Myocyte (in vitro differentiated cells): ENCODE results near the gene MRPS23. TPM values are rescaled to one million over a fixed set of nuclear protein-coding genes. Genes with fewer than 3 reads are reported as not detected.

Experiments
- DNase-seq: peaks from one replicate; pipeline ENCODE4 v3.0.0-alpha.2; 2012; ENCODE audit warnings: low read depth
- total RNA-seq: library from RNA; depleted of rRNA; stranded (reverse); fragments of >200 nt; gene quantifications from 2 replicates; pipeline ENCODE4 v1.2.3, GENCODE V29; 2014

Gene MRPS23
- total RNA-seq, 1 donor from 2014 or later: 27.3 TPM

- DNase-seq: no peak
Observed at GRCh38 chr17:57879437-57880085, 29.7 kb upstream of the MRPS23 start.

DNA sequence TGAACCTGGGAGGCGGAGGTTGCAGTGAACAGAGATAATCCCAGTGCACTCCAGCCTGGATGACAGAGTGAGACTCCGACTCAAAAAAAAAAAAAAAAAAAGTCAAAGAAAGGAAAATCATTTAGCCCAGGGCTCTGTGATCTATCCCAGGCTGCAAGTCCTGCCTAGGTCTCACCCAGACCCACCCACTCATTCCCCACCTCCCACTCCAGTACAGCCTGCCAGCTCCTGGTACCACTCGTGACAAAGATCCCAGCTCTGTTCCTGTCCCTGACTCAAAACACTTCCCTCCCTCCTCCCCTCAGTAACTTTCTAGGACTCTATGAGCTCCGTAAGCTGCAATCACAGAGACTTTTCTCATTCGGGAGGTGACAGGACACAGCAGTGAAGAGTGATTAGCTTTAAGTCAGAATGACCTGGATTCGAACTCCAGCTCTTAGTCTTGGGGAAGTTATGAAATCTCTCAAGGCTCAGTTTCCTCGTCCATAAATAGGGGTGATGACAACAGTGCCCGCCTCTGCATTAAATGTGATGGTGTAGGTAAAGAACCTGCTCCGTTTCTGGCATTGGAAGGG is 28.0 kb upstream of the MRPS23 start:
- DNase-seq: no peak

- no peak for DNase-seq
Observed at GRCh38 chr17:57876866-57877237, 27.0 kb upstream of the MRPS23 start.

DNA sequence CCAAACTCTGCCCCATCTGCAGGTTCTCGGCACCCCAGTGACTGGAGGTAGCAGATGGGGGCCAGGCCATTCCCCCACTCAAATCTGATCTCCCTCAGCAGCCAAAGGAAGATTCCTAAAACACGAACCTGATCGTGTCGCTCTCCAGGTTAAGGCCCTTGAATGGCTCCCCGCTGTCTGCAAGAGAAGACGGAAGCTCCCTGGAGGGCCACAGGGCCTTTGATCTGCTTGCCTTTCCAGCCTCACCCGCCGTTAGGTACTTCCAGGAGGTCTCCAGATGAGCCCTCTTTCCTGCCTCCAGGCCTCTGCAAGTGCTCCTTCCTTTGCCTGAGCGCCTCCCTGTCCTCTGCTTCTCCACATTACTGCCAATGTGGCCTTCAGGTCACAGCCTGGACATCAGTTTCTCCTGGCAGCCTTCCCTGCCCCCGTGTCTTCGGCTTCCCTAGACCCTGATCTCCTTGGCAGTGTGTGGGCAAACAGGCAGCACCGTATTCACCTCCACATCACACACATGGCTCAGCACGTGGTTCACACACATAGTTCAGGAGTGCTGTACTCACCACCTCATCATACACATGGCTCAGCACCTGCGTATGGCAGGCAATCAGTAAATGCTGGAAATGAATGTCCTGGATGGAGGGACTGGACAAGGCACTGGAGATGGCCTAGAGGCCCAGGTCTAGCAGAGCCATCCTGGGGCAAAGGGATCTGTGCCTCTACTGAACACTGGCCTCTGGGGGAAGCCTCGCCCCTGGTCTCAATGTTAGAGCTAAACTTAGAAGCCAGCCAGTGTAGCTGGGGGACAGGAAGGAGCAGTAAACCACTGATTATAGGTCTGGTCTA is 26.4 kb upstream of the MRPS23 start:
- DNase-seq: no peak

- peak; percentile 98 for DNase-seq
Observed at GRCh38 chr17:57875290-57876022, 25.6 kb upstream of the MRPS23 start.

- DNase-seq: peak; percentile 99
Observed at GRCh38 chr17:57874434-57875289, 24.8 kb upstream of the MRPS23 start.

DNA sequence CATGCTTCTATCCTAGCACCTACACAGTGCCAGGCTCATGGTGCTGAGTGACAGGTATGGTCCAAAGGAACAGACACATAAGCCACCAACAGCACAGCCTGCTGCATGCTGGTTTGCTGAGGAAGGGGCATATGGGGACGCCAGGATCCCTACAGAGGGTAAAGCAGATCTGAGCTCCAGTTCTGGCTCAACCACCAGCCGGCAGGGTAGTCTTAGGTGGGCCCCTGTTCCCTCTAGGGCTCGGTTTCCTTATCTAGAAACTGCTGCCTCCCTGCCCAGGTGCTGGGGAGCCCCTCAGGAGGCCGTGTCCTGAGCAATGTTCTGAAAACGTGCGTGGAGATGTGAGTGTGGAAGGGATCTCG is 24.2 kb upstream of the MRPS23 start:
- DNase-seq: no peak

GRCh38 chr17:57873261-57874057 is 23.6 kb upstream of the MRPS23 start:
- DNase-seq: no peak

DNA sequence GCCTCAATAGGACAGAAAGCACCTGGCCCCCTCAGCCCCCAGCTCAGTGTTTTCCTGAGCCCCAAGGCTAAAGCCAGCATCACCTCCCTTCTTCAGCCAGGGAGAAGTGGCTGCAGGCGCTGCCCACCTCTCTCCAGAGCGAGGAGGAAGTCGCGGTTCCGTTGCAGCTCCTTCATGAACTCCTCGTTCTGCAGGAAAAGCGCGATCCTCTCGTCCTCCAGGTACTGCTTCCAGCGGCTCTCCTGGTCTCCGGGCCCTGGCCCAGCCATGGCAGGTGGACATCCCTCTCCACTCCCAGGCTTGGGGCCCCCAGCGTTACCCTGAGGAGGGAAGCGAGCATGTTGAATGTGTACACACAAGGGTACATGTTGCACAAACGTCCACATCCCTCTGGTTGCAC is 22.7 kb upstream of the MRPS23 start:
- DNase-seq: no peak

GRCh38 chr17:57871863-57872262 is 22.0 kb upstream of the MRPS23 start:
- no peak for DNase-seq

DNA sequence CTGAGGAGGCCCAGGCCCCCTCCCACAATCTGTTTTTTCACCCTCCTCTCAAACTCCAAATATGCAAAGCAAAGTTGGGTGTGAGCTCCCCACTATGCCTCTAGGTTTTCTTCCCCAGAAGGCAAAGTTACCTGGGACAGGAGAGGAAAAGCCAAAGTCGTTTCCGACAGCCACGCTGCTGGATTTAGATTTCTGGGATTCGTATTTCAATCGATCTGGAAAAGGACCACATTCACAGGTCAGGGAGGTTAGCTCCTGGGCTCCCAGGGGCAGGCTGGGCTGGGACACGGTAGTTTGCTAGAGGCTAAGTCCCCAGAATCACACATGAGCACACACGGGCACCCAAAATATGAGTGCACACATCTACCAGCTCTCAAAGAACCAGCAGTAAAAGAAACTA is 21.3 kb upstream of the MRPS23 start:
- no peak for DNase-seq

GRCh38 chr17:57870283-57870635 is 20.4 kb upstream of the MRPS23 start:
- DNase-seq: no peak

- DNase-seq: peak; percentile 82
Observed at GRCh38 chr17:57869617-57870282, 19.9 kb upstream of the MRPS23 start.

GRCh38 chr17:57868910-57869616 is 19.2 kb upstream of the MRPS23 start:
- peak; percentile 69 for DNase-seq

DNA sequence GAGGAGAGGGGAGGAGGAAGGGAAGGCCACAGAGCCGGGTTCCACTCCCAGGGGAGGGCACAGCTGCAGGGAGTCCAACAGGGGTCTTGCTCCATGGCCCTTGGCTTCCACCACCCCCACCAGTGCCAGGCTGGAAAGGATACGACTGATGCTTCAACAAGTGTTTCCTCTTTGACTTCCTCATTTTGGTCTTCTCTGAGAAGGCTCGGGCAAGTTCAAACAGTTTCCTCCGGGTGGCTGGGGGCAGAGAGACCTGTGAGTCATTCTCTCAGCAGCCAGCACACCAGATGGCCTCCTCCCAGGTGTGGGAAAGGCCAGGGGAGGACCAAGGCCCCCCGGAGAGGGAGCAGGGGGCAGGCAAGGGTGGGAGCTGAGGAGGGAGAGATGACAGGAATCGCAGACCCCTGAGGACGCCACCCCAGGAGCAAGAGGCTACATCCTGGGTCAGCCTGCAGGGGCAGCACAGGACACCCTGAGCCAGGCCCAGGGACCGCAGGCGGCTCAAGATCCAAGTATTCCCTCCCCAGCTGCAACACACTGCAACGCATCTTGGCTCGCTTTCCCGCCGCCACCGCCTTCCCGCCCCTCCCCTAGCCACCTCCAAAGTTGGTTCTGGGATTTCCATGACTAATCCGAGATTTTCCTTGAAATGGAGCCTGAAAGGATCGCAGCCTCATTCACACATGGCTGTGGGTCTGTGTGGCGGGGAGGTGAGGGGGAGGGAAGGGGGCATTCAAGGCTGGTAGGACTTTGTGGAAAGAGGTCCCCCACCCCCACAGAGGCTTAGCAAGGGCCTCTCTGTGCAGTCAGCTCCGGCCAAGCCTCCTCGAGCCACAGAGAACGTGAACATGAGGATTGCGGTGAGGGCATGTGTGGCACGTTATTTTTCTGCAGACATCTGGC is 18.4 kb upstream of the MRPS23 start:
- DNase-seq: peak; percentile 73

DNA sequence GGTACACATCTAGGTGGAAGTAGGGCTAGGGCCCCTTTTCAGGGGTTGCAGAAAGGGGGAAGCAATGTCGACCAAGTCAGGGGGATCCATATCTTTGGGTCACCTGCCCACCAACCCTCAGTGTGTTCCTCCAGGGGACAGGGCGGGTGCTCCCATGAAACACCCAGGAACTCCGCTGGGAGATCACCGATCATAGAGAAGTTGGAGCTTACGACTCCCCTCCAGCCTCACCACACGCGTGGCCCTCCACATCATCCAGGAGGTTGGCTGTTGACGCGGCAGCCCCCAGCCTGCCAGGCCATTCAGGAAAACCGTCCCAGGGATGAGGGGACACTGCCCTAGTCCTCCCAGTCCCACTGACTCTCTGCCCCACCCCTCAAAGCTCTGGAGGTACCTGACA is 17.3 kb upstream of the MRPS23 start:
- DNase-seq: no peak

DNA sequence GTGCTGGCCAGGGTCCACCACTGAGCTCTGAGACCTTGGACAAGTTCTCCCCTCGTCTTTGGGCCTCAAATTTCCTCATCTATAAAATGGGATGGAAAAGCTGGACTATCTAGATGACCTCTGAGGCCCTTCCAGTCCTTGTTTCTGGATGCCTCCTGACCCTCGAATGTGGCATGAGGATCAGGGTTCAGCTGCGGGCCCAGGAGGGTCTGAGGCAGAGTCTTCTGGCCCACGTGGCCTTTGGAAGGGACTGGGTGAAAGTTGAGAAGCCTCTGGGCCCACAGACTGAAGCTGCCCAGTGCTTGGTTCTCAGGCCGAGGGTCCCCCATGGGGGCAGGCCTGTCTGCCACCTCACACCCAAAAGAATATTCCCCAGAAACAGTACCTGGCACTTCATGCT is 16.9 kb upstream of the MRPS23 start:
- DNase-seq: no peak

GRCh38 chr17:57866319-57866718 is 16.5 kb upstream of the MRPS23 start:
- DNase-seq: no peak
